Hepatocyte (in vitro differentiated cells): ENCODE results near the gene SRP14. TPM values are rescaled to one million over a fixed set of nuclear protein-coding genes. Genes with fewer than 3 reads are reported as not detected.

ENCODE experiments used
- DNase-seq: peaks from one replicate; pipeline ENCODE4 v3.0.0-alpha.2; 2016; ENCODE audit warnings: low spot score
- H2AFZ ChIP-seq: fragments of 200-600 bp; sonication (generic); 2 replicates; pipeline ENCODE4 v1.6.0; 2016; ENCODE audit warnings: antibody characterized with exemption, mild to moderate bottlenecking
- H3K27ac ChIP-seq: fragments of 200-600 bp; sonication (generic); 2 replicates; pipeline ENCODE4 v1.5.1; 2016; ENCODE audit warnings: mild to moderate bottlenecking
- H3K27me3 ChIP-seq: fragments of 200-600 bp; sonication (generic); 2 replicates; pipeline ENCODE4 v1.6.1; 2016
- H3K36me3 ChIP-seq: fragments of 200-600 bp; sonication (generic); replicated peaks from 2 replicates; pipeline ENCODE4 v1.5.1; 2016; ENCODE audit warnings: low read depth; ENCODE audit not compliant: insufficient read depth
- H3K4me1 ChIP-seq: fragments of 200-600 bp; sonication (generic); 2 replicates; pipeline ENCODE4 v1.5.1; 2016; ENCODE audit warnings: mild to moderate bottlenecking, moderate library complexity; ENCODE audit not compliant: insufficient read depth
- H3K4me2 ChIP-seq: fragments of 200-600 bp; sonication (generic); 2 replicates; pipeline ENCODE4 v1.6.0; 2016
- H3K4me3 ChIP-seq: fragments of 200-600 bp; sonication (generic); 2 replicates; pipeline ENCODE4 v1.5.1; 2016; ENCODE audit warnings: mild to moderate bottlenecking
- H3K79me2 ChIP-seq: fragments of 200-600 bp; sonication (generic); 2 replicates; pipeline ENCODE4 v1.6.0; 2017; ENCODE audit warnings: mild to moderate bottlenecking
- H3K9me2 ChIP-seq: fragments of 200-600 bp; sonication (generic); replicated peaks from 2 replicates; pipeline ENCODE4 v1.6.0; 2017; ENCODE audit warnings: mild to moderate bottlenecking; ENCODE audit not compliant: insufficient read depth
- H3K9me3 ChIP-seq: fragments of 200-600 bp; sonication (generic); 2 replicates; pipeline ENCODE4 v1.5.1; 2016; ENCODE audit warnings: low read depth, mild to moderate bottlenecking
- H4K20me1 ChIP-seq: fragments of 200-600 bp; sonication (generic); 2 replicates; pipeline ENCODE4 v1.6.0; 2016; ENCODE audit warnings: mild to moderate bottlenecking; ENCODE audit not compliant: insufficient read depth, poor library complexity, severe bottlenecking
- EZH2 ChIP-seq: fragments of 200-600 bp; sonication (generic); IDR thresholded peaks from 2 replicates; pipeline ENCODE4 v1.6.1; 2016; ENCODE audit warnings: antibody characterized with exemption, mild to moderate bottlenecking, borderline replicate concordance
- EZH2phosphoT487 ChIP-seq: fragments of 200-600 bp; sonication (generic); IDR thresholded peaks from one replicate; pipeline ENCODE4 v1.6.1; 2018; ENCODE audit warnings: antibody characterized with exemption, mild to moderate bottlenecking, low read depth, moderate library complexity; ENCODE audit not compliant: unreplicated experiment, severe bottlenecking
- WGBS: methylation state at CpG from one replicate; pipeline ENCODE4 v1.1.6; 2016; ENCODE audit warnings: low lambda C conversion rate; ENCODE audit errors: missing lambda C conversion rate; 5-methylcytosine and 5-hydroxymethylcytosine counted together
- polyA plus RNA-seq: library from polyadenylated mRNA; unstranded; fragments of >200 nt; fragmentation: Nextera tagmentation; extraction: Ambion mirVana; gene quantifications from 2 replicates; pipeline ENCODE4 v1.2.1, GENCODE V29; 2016
- total RNA-seq: library from RNA; depleted of rRNA; stranded (reverse); fragments of >200 nt; gene quantifications from 2 replicates; pipeline ENCODE4 v1.2.3, GENCODE V29; 2014
- TF ChIP-seq, protein P1 (sequence below): fragments of 200-600 bp; sonication (generic); IDR thresholded peaks from 2 replicates; pipeline ENCODE4 v1.5.1; 2016; ENCODE audit warnings: antibody characterized with exemption, mild to moderate bottlenecking; ENCODE audit not compliant: poor library complexity

SRP14 gene
- total and polyA plus RNA-seq, 2 experiments from 2014 or later, result 219 to 827 TPM

DNA sequence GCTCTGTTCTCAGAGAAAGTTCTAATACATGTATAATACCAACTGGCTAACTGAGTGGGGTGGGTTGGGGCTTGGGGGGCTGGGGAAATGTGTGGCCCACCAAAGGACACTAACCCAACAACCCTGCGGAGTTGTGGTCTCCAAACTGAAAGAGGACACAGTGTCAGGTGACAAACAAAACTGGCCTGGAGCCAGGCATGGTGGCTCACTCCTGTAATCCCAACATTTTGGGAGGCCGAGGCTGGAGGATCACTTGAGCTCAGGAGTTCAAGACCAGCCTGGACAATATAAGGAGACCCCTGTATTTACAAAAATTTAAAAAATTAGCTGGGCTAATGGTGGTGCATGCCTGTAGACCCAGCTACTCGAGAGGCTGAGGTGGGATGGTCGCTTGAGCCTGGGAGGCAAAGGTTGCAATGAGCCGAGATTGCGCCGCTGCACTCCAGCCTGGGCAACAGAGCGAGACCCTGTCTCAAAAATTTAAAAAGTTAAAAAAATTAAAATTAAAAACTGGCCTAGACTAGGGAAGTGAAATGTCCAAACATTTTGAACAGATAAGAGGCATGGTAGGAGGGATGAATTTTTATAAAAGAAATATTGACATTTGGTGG lies 31.7 kb upstream of the SRP14 start:
- Histone ChIP-seq H3K9me2 (no peaks in the 10 kb centered on the region), H3K4me2 (no peak overlapping the region), H3K4me3 (no peak overlapping the region), H3K27me3 (no peaks in the 10 kb centered on the region), H3K27ac (no peak overlapping the region), H4K20me1 (no peaks in the 10 kb centered on the region), H3K79me2 (no peaks in the 10 kb centered on the region), H3K9me3 (no peaks in the 10 kb centered on the region), H3K36me3 (no peaks in the 10 kb centered on the region), H3K4me1 (peaks cover 19% of the 10 kb centered on the region), H2AFZ (no peak overlapping the region)
- whole genome bisulfite sequencing, result 98% methylated on average over 8 of the region's 8 CpGs
- TF ChIP-seq EZH2 (no peak), EZH2phosphoT487 (no peak)
- TF ChIP-seq, protein P1, sequence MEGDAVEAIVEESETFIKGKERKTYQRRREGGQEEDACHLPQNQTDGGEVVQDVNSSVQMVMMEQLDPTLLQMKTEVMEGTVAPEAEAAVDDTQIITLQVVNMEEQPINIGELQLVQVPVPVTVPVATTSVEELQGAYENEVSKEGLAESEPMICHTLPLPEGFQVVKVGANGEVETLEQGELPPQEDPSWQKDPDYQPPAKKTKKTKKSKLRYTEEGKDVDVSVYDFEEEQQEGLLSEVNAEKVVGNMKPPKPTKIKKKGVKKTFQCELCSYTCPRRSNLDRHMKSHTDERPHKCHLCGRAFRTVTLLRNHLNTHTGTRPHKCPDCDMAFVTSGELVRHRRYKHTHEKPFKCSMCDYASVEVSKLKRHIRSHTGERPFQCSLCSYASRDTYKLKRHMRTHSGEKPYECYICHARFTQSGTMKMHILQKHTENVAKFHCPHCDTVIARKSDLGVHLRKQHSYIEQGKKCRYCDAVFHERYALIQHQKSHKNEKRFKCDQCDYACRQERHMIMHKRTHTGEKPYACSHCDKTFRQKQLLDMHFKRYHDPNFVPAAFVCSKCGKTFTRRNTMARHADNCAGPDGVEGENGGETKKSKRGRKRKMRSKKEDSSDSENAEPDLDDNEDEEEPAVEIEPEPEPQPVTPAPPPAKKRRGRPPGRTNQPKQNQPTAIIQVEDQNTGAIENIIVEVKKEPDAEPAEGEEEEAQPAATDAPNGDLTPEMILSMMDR, result no peak
- no peak for DNase-seq

DNA sequence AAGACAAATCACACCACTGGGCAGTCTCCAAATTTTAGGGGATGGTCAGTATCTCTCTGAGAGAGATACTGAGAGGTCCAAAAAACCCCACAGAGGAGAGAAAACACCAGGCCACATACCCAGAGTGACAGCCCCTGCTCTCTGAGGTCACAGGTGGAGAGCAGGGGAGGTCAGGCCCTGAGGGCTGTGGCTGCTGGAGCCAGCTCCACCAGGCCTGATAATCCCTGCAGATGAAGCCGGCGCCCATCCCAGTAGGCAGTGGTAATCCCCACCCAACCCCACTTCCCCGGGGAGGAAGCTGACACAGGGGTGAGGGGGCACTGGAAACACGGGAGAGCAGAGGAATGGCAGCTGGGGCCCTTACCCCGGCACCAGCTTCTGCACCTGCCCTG lies 31.2 kb upstream of the SRP14 start:
- H3K4me2 ChIP-seq, result no peak overlapping the region
- H3K27ac ChIP-seq, result peak overlapping the region; percentile 75
- TF ChIP-seq, protein P1, result no peak
- TF ChIP-seq EZH2phosphoT487, result no peak
- TF ChIP-seq EZH2, result no peak
- H3K9me2 ChIP-seq, result no peaks in the 10 kb centered on the region
- WGBS, result 59% methylated on average over 5 of the region's 5 CpGs
- H3K79me2 ChIP-seq, result no peaks in the 10 kb centered on the region
- no peaks in the 10 kb centered on the region for H3K27me3 ChIP-seq
- no peak overlapping the region for H3K4me3 ChIP-seq
- H2AFZ ChIP-seq, result no peak overlapping the region
- H3K36me3 ChIP-seq, result no peaks in the 10 kb centered on the region
- H3K4me1 ChIP-seq, result peaks cover 19% of the 10 kb centered on the region
- no peaks in the 10 kb centered on the region for H4K20me1 ChIP-seq
- DNase-seq, result no peak
- no peaks in the 10 kb centered on the region for H3K9me3 ChIP-seq

DNA sequence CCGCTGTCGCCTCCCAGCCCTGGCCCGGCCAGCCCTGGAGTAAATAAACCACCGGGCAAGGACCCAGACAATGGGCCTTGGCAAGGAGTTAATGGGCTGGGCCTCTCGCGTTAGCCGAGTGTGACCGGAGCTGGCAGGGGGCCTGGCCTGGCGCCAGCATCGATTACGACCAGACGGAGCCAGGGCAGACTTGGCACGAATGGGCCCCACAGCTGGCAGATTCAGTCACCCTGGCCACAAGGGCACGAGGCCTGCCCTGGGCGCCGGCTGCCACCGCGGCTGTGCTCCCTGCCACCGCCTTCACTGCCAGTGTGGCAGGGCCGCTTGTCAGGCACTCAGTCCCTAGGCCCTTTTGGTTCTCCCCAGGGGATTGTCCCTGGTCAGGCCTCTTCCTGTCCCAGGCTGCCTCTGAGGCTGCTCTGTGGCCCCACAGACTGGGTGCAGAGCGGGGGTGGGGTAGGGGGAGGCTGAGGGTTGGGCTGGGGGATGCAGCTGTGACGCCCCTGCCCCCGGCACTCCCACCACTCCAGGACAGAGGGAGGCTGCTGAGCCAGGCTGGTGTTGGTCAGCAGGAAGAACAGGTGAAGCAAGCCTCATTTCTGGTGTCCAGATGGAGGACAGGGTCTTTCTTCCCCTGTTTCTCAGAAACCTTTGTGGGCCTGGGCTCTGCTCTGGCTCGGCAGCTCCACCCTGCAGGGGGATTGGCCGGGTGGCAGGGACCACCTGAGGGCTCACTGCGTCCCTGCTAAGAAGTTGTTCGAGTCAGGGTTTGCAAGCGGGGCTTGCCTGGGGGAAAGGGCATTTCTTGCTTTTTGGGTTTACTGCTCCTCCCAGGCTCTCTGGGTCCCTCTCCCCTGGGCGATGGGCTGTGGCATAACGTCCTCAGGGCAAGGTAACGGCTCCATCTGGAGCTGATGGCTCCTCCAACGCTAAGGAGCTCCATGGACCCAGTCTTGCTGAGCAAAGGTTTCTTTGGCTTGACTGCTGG lies 30.5 kb upstream of the SRP14 start:
- Histone ChIP-seq H3K4me1 (peaks cover 19% of the 10 kb centered on the region), H3K79me2 (no peaks in the 10 kb centered on the region), H3K27ac (peak overlapping the region; percentile 75), H3K27me3 (no peaks in the 10 kb centered on the region), H3K9me2 (no peaks in the 10 kb centered on the region), H3K4me2 (peak overlapping the region; percentile 27), H3K4me3 (no peak overlapping the region), H3K9me3 (no peaks in the 10 kb centered on the region), H2AFZ (no peak overlapping the region), H3K36me3 (no peaks in the 10 kb centered on the region), H4K20me1 (no peaks in the 10 kb centered on the region)
- TF ChIP-seq, protein P1, result no peak
- TF ChIP-seq EZH2phosphoT487 (no peak), EZH2 (no peak)
- DNase-seq, result peak; percentile 77
- 56% methylated on average over 32 of the region's 32 CpGs for WGBS
